H1 (cell line): ENCODE data around the gene INSYN2A. TPM values are rescaled to one million over a fixed set of nuclear protein-coding genes. Genes with fewer than 3 reads are reported as not detected.

Experiments used
- CTCF ChIA-PET: fragments of 300-600 bp; sonication (Branson Sonifier 250); formaldehyde crosslinking; loops from one replicate; lab custom pipeline; 2021; ENCODE audit not compliant: partially characterized antibody; lab: Charles Lee
- POLR2A ChIA-PET: fragments of 300-600 bp; sonication (Branson Sonifier 250); formaldehyde crosslinking; loops from one replicate; lab custom pipeline; 2021; ENCODE audit warnings: inconsistent platforms; ENCODE audit not compliant: partially characterized antibody; lab: Charles Lee
- DNase-seq, 2 experiments: peaks; one replicate each; pipeline versions ENCODE4 v3.0.0 to v3.0.0-alpha.2; 2010 to 2022; ENCODE audit warnings: low spot score in 2 of 2, low read depth in 1 of 2, mixed read lengths in 1 of 2
- FAIRE-seq: peaks from 2 replicates; lab custom pipeline; 2011; peaks lifted over from hg19 to GRCh38; lab: Jason Lieb, UNC
- H2AFZ ChIP-seq: 2 replicates; pipeline ENCODE4 v1.8.1; 2012; ENCODE audit warnings: low read length, inconsistent platforms
- H2AK5ac ChIP-seq: 2 replicates; pipeline ENCODE4 v1.6.1; 2013; ENCODE audit warnings: low read depth, low read length
- H2BK120ac ChIP-seq: replicated peaks from 2 replicates; pipeline ENCODE3; 2013; ENCODE audit warnings: low read depth, low read length, inconsistent platforms
- H2BK12ac ChIP-seq: 2 replicates; pipeline ENCODE4 v1.6.1; 2013; ENCODE audit warnings: low read depth, low read length
- H2BK15ac ChIP-seq: 2 replicates; pipeline ENCODE4 v1.6.1; 2013; ENCODE audit warnings: low read length
- H2BK20ac ChIP-seq: 2 replicates; pipeline ENCODE4 v1.6.1; 2013; ENCODE audit warnings: low read length
- H2BK5ac ChIP-seq: 2 replicates; pipeline ENCODE4 v1.6.1; 2013; ENCODE audit warnings: low read depth, low read length
- H3K14ac ChIP-seq: 2 replicates; pipeline ENCODE4 v1.6.1; 2013; ENCODE audit warnings: inconsistent platforms; ENCODE audit not compliant: insufficient read length
- H3K18ac ChIP-seq: 2 replicates; pipeline ENCODE4 v1.6.1; 2013; ENCODE audit warnings: low read length; ENCODE audit errors: extremely low read depth
- H3K23ac ChIP-seq: 2 replicates; pipeline ENCODE4 v1.6.1; 2013; ENCODE audit warnings: inconsistent platforms; ENCODE audit not compliant: insufficient read length
- H3K23me2 ChIP-seq: 2 replicates; pipeline ENCODE4 v1.6.1; 2013; ENCODE audit warnings: low read depth, low read length
- H3K27ac ChIP-seq: 2 replicates; pipeline ENCODE4 v1.6.1; 2011; ENCODE audit warnings: low read depth, low read length, inconsistent platforms
- H3K27me3 ChIP-seq, 4 experiments: replicated peaks in 1 of 4; 1 replicate in 1 of 4; 2 replicates in 3 of 4; pipeline versions ENCODE4 v1.6.1 to v1.8.1; 2011 to 2013; ENCODE audit warnings: low read length in 3 of 4, mild to moderate bottlenecking in 3 of 4, inconsistent platforms in 2 of 4, mixed read lengths in 2 of 4, moderate library complexity in 1 of 4; ENCODE audit not compliant: control insufficient read depth in 3 of 4, insufficient read depth in 3 of 4; ENCODE audit errors: extremely low read depth in 1 of 4
- H3K36me3 ChIP-seq, 4 experiments: 2 replicates each; pipeline versions ENCODE4 v1.6.1 to v1.8.1; 2011 to 2013; ENCODE audit warnings: mild to moderate bottlenecking in 4 of 4, low read length in 3 of 4, moderate library complexity in 2 of 4, control low read depth in 1 of 4, inconsistent platforms in 1 of 4; ENCODE audit not compliant: insufficient read depth in 4 of 4, control insufficient read depth in 2 of 4
- H3K4ac ChIP-seq: replicated peaks from 2 replicates; pipeline ENCODE3; 2013; ENCODE audit warnings: low read length, low read depth, mixed read lengths, inconsistent platforms; ENCODE audit not compliant: insufficient read length
- H3K4me1 ChIP-seq, 4 experiments: replicated peaks in 1 of 4; 1 replicate in 1 of 4; 2 replicates in 3 of 4; pipeline versions ENCODE4 v1.6.1 to v1.8.1; 2011 to 2013; ENCODE audit warnings: low read length in 3 of 4, inconsistent platforms in 2 of 4, mixed read lengths in 1 of 4; ENCODE audit not compliant: insufficient read depth in 4 of 4, control insufficient read depth in 3 of 4
- H3K4me2 ChIP-seq, 2 experiments: 2 replicates each; pipeline versions ENCODE4 v1.6.1 to v1.8.1; 2011 to 2013; ENCODE audit warnings: low read depth in 2 of 2, low read length in 2 of 2, control low read depth in 1 of 2, inconsistent platforms in 1 of 2, mild to moderate bottlenecking in 1 of 2; ENCODE audit not compliant: insufficient read depth in 1 of 2
- H3K4me3 ChIP-seq, 4 experiments: fragments of 200-600, 300-600 bp in 1 of 4; sonication (generic), shearing (Covaris generic), sonication (Bioruptor Twin) in 1 of 4; 2 replicates each; pipeline versions ENCODE4 v1.5.1 to v1.8.1; 2011 to 2016; ENCODE audit warnings: low read length in 4 of 4, low read depth in 3 of 4, control low read depth in 2 of 4, inconsistent platforms in 2 of 4, mild to moderate bottlenecking in 2 of 4, mixed read lengths in 1 of 4, moderate library complexity in 1 of 4; ENCODE audit not compliant: insufficient read depth in 2 of 4; ENCODE audit errors: extremely low read depth in 1 of 4
- H3K56ac ChIP-seq: replicated peaks from 2 replicates; pipeline ENCODE3; 2013; ENCODE audit warnings: low read depth, mild to moderate bottlenecking, mixed read lengths, low read length, inconsistent platforms; ENCODE audit not compliant: insufficient read length
- H3K79me1 ChIP-seq: 2 replicates; pipeline ENCODE4 v1.6.1; 2013; ENCODE audit warnings: low read depth, low read length, control low read depth
- H3K79me2 ChIP-seq, 2 experiments: 2 replicates each; pipeline versions ENCODE4 v1.6.1 to v1.8.1; 2012 to 2013; ENCODE audit warnings: low read length in 2 of 2, mild to moderate bottlenecking in 2 of 2, inconsistent platforms in 1 of 2; ENCODE audit not compliant: insufficient read depth in 2 of 2, control insufficient read depth in 1 of 2
- H3K9ac ChIP-seq, 4 experiments: replicated peaks in 1 of 4; 1 replicate in 1 of 4; 2 replicates in 3 of 4; pipeline versions ENCODE4 v1.6.1 to v1.8.1; 2011 to 2013; ENCODE audit warnings: low read depth in 3 of 4, low read length in 3 of 4, control low read depth in 2 of 4, mild to moderate bottlenecking in 2 of 4, moderate library complexity in 2 of 4, inconsistent platforms in 1 of 4; ENCODE audit errors: extremely low read depth in 1 of 4
- H3K9me3 ChIP-seq, 2 experiments: 2 replicates each; pipeline versions ENCODE4 v1.6.1 to v1.8.1; 2012 to 2013; ENCODE audit warnings: mild to moderate bottlenecking in 2 of 2, moderate library complexity in 2 of 2, control low read depth in 1 of 2, inconsistent platforms in 1 of 2, low read depth in 1 of 2, low read length in 1 of 2, mixed read lengths in 1 of 2; ENCODE audit not compliant: insufficient read depth in 2 of 2
- H4K20me1 ChIP-seq, 2 experiments: replicated peaks in 1 of 2; 2 replicates each; pipeline versions ENCODE3 to v1.8.1; 2011 to 2013; ENCODE audit warnings: inconsistent platforms in 2 of 2, low read length in 2 of 2, mild to moderate bottlenecking in 1 of 2; ENCODE audit not compliant: insufficient read depth in 2 of 2, control insufficient read depth in 1 of 2
- H4K5ac ChIP-seq: 2 replicates; pipeline ENCODE4 v1.6.1; 2013; ENCODE audit warnings: low read length, low read depth, mixed read lengths, inconsistent platforms; ENCODE audit not compliant: insufficient read length
- H4K8ac ChIP-seq: 2 replicates; pipeline ENCODE4 v1.8.0; 2013; ENCODE audit warnings: mild to moderate bottlenecking, moderate library complexity, low read length, inconsistent platforms; ENCODE audit not compliant: insufficient read depth; ENCODE audit errors: extremely low read depth
- H4K91ac ChIP-seq: replicated peaks from 2 replicates; pipeline ENCODE3; 2013; ENCODE audit warnings: low read length, mixed read lengths, inconsistent platforms; ENCODE audit not compliant: insufficient read length
- CTCF ChIP-seq, 3 experiments: IDR thresholded peaks; 1 replicate in 2 of 3; 2 replicates in 1 of 3; pipeline versions ENCODE4 v1.5.1 to v1.6.1; 2011; ENCODE audit warnings: low read length in 3 of 3, mild to moderate bottlenecking in 3 of 3, inconsistent platforms in 2 of 3, low read depth in 1 of 3, moderate library complexity in 1 of 3; ENCODE audit not compliant: insufficient read depth in 1 of 3; ENCODE audit errors: control extremely low read depth in 1 of 3
- GTF2F1 ChIP-seq: IDR thresholded peaks from 2 replicates; pipeline ENCODE4 v1.6.1; 2012; ENCODE audit warnings: low read depth, low read length, improper control_type of control experiment, borderline replicate concordance
- RAD21 ChIP-seq, 2 experiments: IDR thresholded peaks in 1 of 2; conservative IDR thresholded peaks in 1 of 2; 2 replicates each; pipeline ENCODE4 v1.6.1; 2011; ENCODE audit warnings: low read depth in 2 of 2, low read length in 2 of 2, improper control_type of control experiment in 1 of 2, inconsistent platforms in 1 of 2, mild to moderate bottlenecking in 1 of 2, moderate library complexity in 1 of 2
- WGBS, 2 experiments: shearing (Covaris generic) in 1 of 2; methylation state at CpG; one replicate each; pipeline versions ENCODE4 v1.1.6 to v1.1.7; 2013 to 2015; ENCODE audit warnings: low lambda C conversion rate in 2 of 2, mixed read lengths in 2 of 2, inconsistent platforms in 1 of 2, low coverage in 1 of 2, missing lambda C conversion rate in 1 of 2; ENCODE audit not compliant: insufficient replicate concordance in 2 of 2, insufficient coverage in 1 of 2, insufficient read length in 1 of 2; ENCODE audit errors: extremely low coverage in 1 of 2, missing lambda C conversion rate in 1 of 2; 5-methylcytosine and 5-hydroxymethylcytosine counted together
- polyA plus RNA-seq, 7 experiments: library from polyadenylated mRNA; depleted of rRNA in 3 of 7; stranded (reverse) in 5 of 7; unstranded in 2 of 7; fragments of >200 nt in 5 of 7; fragments of 200-250 nt in 2 of 7; gene quantifications; 1 replicate in 5 of 7; 2 replicates in 1 of 7; 4 replicates in 1 of 7; pipeline versions ENCODE4 v1.2.1 to v1.2.3, GENCODE V29; 2011 to 2013; ENCODE audit warnings: missing spikeins in 2 of 7, mixed read lengths in 2 of 7
- total RNA-seq: library from RNA; stranded (reverse); fragmentation: NEBNext Ultra II Directional; extraction: Animal tissue kit (Norgen Biotek cat#: 25700); gene quantifications from 2 replicates; pipeline ENCODE4 v1.2.1, GENCODE V29; 2021

INSYN2A gene
- total and polyA plus RNA-seq, 2 of the 8 experiments (the other 6 are each of a cell fraction or from before 2014, with no cell fraction given): 0.11 to 0.19 TPM

GRCh38 chr10:127243490-127244272, 47.3 kb upstream of the INSYN2A start:
- no peak overlapping the region for H3K23ac ChIP-seq
- H3K56ac ChIP-seq: no peak overlapping the region
- no peaks in the 10 kb centered on the region for H3K79me2 ChIP-seq
- H4K5ac ChIP-seq: no peak overlapping the region
- H4K8ac ChIP-seq: no peak overlapping the region
- DNase-seq: peak; percentile 33 to 83
- no peaks in the 10 kb centered on the region for H4K20me1 ChIP-seq
- no peak overlapping the region for H2BK20ac ChIP-seq
- no peak overlapping the region for H2AK5ac ChIP-seq
- H3K14ac ChIP-seq: no peak overlapping the region
- H2BK5ac ChIP-seq: no peak overlapping the region
- H3K79me1 ChIP-seq: no peaks in the 10 kb centered on the region
- no peaks in the 10 kb centered on the region for H3K27me3 ChIP-seq
- no peak overlapping the region for H2BK120ac ChIP-seq
- no peaks in the 10 kb centered on the region for H3K4me1 ChIP-seq
- 0 out of 4 replicates have a peak, but pooled peaks cover 0 to 5% of the 10 kb centered on the region in 2 experiments for H3K9me3 ChIP-seq
- no peak overlapping the region for H2BK12ac ChIP-seq
- H3K27ac ChIP-seq: no peak overlapping the region
- H3K4me3 ChIP-seq: no peak overlapping the region
- peaks cover 0 to 7% (median 2%) of the 10 kb centered on the region in 4 experiments; a peak in 4 of 8 replicates for H3K36me3 ChIP-seq
- no peak overlapping the region for H3K4me2 ChIP-seq
- H2BK15ac ChIP-seq: no peak overlapping the region
- no peak overlapping the region for H4K91ac ChIP-seq
- TF ChIP-seq CTCF (IDR thresholded peaks at IDR 0.05; ENCODE audit: control extremely low read depth in 1 of 3, insufficient read depth in 1 of 3, low read depth in 1 of 3, low read length in 3 of 3): peak; percentile 78 to 82 (median 81)
- no peak for TF ChIP-seq GTF2F1
- peak; percentile 62 to 78 for TF ChIP-seq RAD21 (IDR thresholded peaks at IDR 0.05 in 1 of 2, conservative IDR thresholded peaks at IDR 0.05 in 1 of 2; ENCODE audit: low read depth in 2 of 2, low read length in 2 of 2)
- ChIA-PET CTCF (interaction anchor here (0.6 to 1.8 kb wide), 22 partner anchors 9 to 791 kb away, joined by 3 to 6 read pairs (median 3); no protein-coding TSS in a partner anchor), POLR2A (interaction anchor here (0.7 kb wide), 1 partner anchor 43 kb away, joined by 3 read pairs; no protein-coding TSS in a partner anchor)
- no peak for FAIRE-seq
- H3K4ac ChIP-seq: no peak overlapping the region
- no peaks in the 10 kb centered on the region for H3K23me2 ChIP-seq
- no peak overlapping the region for H3K18ac ChIP-seq
- WGBS, 2 experiments: 39% methylated on average over 4 of the region's 4 CpGs; no CpG with 5 or more reads in 1 of the 2 experiments
- no peak overlapping the region for H3K9ac ChIP-seq
- H2AFZ ChIP-seq: no peak overlapping the region
